Pulmonary artery endothelial cell (primary cell): Measurements from ENCODE around the gene C19orf38. TPM values are rescaled to one million over a fixed set of nuclear protein-coding genes. Genes with fewer than 3 reads are reported as not detected.
A peak's percentile ranks its signal among the peaks of the same experiment; 100 is the strongest.
"Not testable (repeated sequence)": the region's sequence is repeated elsewhere in the genome, so short reads cannot be mapped to it uniquely, and the experiment has no call there.

ENCODE experiments used
- DNase-seq: peaks from one replicate; pipeline ENCODE4 v3.0.0-alpha.2; 2011; ENCODE audit warnings: low read depth, low spot score
- total RNA-seq: library from RNA; depleted of rRNA; stranded (reverse); fragments of >200 nt; gene quantifications from 2 replicates; pipeline ENCODE4 v1.2.3, GENCODE V29; 2014

C19orf38 gene
- total RNA-seq, 1 donor from 2014 or later, result not detected

DNA sequence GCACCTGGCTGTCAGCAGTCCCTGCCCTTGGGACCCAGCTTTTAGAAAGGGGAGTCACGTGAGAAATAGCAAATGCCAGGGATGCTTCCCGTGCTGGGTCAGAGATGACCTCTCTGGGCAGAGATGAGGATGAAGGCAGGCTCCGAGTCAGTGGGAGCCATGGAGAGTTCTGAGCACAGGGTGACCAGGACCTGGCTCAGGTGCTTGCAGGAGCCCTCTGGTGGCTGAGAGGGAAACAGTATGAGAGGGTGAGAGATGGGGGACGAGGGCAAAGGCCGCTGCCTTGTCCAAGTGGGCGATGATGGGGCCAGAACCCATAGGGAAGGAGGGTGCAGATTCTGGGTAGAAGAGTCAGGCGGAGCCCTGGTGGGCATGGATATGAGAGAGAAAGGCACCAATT is 28.0 kb upstream of the C19orf38 start:
- no peak for DNase-seq

DNA sequence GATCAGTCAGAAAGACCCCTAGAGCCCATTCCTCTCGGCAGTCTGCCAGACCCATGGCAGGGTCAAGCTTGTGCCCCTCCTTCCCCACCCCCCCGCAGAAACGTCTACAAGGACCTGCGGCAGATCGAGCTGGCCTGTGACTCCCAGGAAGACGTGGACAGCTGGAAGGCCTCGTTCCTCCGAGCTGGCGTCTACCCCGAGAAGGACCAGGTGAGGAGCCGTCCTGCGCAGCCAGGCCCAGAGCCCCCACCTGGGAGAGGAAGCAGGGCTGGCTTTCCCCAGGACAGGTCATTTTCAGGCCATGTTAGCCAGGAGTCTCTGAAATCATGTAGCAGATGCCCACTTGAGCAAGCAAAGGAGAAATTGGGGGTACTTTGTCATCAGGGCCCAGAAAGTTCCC is 24.5 kb upstream of the C19orf38 start:
- no peak for DNase-seq

DNA sequence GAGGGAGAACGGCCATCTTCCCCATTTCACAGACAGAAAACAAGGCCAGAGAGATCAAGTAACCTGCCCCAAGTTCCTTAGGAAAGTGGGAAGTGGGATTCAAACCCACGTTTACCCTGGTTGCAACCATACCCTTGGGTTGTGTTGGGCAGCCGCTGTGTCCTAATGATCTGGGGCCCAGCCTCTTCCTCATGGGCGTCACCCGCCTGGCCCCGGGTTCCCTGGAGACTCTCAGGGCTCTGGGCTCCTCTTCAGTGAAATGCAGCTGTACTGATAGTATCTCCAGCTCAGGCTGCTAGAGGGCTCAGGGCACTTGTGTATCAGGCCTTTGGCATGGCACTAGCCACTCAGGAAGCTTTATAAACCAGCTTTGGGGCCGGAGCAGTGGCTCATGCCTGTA is 22.0 kb upstream of the C19orf38 start:
- DNase-seq, result no peak

DNA sequence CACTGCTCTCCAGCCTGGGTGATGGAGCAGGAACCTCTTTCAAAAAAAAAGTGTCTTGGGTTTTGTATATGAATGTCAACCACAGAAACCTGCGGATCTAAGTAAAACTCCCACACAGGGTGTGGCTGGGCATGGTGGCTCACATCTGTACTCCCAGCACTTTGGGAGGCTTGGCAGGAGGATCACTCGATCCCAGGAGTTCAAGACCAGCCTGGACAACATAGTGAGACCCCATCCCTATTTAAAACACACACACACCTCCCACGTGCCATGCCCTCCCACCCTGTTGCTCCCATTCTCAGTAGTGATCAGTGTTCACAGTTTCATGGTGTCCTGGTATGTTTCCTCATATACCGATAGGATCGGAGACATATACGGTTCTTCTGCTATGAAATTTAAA is 21.4 kb upstream of the C19orf38 start:
- DNase-seq, result no peak

DNA sequence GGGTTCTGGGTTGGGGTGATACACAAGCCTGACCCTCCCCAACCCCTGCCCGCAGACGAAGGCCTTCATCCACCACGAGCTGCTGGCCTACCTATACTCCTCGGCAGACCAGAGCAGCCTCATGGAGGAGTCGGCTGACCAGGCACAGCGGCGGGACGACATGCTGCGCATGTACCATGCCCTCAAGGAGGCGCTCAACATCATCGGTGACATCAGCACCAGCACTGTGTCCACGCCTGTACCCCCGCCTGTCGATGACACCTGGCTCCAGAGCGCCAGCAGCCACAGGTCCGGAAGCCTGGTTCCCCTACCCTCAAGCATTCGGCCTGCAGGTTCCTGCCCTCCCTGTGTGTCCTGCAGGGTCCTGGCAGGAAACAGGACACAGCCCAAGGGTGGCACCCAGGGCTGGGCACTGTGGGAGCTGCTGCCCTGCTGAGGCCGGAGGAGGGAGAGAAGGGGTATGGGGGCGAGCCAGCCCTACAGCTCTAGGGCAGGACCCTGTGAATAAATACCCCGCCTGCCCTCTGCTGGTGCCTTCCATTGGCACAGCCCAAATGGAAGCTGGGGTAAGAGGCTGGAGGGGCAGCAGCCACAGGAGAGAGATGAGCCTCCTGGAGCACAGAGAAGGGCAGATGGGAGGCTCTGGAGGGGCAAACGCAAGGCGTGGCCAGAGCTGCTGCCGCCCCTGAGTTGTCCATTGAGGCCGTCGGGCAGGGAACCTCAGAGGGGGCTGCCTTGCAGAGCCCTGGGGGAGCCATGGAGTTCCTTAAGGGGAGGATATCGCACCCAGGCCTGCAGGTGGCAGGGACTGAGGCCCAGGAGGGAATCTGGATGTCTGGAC is 19.0 kb upstream of the C19orf38 start:
- DNase-seq, result no peak

DNA sequence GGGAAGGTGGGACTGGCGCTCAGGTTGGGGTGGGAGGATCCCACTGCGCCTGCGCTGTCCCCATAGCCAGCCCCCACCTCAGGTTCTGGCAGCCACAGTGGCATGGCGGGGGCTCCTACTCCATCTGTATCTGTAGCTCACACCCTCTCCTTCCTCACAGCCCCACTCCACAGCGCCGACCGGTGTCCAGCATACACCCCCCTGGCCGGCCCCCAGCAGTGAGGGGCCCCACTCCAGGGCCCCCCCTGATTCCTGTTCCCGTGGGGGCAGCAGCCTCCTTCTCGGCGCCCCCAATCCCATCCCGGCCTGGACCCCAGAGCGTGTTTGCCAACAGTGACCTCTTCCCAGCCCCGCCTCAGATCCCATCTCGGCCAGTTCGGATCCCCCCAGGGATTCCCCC is 18.2 kb upstream of the C19orf38 start:
- no peak for DNase-seq

DNA sequence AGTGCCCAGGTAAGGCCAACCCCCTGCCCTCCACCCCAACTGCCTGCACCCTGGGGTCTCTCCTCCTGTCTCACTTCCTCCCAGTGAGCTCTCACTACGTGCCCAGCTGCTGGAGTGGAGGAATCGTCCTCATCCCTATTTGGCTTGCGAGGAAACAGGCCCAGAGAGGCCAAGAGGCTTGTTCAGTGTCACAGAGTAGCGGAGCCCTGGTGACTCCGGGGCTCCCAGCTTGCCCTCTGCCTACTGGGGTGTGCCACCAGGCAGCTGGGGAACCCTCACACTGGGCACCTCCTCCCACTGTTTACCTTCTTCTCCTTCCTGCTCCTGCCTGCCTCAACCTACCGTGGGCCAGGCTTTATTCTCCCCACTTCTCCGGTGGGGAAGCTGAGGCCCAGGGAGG is 17.8 kb upstream of the C19orf38 start:
- DNase-seq, result no peak

DNA sequence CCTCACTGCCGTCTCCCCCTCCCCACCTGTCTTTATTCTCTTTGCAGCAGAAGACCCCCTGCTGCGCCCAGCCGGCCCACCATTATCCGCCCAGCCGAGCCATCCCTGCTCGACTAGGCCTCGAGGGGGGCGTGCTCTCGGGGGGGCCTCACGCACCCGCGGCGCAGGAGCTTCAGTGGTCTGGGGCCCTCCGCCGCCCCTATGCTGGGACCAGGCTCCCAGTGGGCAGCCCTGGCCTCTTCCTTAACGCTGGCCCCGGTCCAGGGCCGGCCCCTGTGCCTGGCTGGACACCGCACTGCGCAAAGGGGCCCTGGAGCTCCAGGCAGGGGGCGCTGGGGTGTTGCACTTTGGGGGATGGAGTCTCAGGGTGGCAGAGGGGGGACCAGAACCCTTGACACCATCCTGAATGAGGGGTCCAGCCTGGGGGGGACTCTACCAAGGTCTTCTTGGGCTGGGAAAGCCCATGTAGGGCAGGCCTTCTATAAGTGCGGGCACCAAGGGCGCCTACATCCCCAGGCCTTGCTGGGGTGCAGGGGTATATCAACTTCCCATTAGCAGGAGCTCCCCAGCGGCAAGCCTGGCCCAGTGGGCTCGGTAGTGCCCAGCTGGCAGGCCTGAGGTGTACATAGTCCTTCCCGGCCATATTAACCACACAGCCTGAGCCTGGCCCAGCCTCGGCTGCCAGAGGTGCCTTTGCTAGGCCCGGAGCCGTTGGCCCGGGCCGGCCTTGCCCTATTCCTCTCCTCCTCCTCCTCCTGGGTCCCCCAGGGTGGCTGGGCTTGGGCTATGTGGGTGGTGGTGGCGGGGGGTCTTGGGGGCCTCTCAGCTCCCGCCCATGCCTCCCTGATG is 17.1 kb upstream of the C19orf38 start:
- DNase-seq, result no peak

DNA sequence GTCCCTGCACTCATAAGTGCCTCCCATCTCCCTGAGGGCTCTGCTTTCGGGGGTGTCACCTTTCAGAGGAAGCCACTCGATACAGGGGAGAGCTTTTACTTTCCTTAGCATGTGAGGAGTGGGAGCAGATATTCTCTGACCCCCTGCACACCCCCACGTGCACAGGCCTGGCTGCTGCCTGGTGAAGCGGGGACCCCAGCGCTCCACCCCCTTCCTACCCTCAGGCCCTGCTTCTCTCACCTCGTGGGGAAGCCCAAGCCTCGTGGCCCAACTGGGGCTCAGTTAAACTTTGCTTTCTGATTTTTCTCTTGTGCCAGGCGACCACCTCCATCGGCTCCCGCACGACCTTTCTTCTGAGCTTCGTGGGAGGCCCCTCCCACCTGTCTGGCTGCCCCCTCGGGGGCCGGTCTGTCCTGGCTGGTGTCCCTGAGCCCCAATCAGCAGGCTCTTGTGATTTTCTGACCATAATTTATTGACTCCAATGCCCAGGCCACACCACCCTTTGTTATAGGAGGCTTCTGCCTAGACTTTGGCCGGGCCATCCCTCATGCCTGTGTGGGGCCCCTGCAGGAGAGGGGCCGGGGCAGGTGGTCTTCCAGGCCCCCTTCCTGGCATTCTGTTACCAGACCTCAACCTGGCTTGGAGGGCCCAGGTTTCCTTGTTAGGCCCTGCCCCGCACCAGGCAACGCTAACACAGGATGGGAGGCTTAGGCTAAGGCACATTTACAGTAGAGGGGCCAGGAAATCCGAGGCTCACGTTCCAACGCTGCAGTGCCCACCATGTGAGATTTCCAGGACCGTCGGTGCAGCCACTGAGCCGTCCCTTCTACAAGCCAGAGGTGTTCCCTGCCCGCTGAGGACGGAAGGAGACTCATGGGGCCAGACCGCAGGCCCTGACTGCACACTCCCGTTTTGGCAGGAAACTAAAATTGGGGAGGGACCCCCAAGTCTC is 16.0 kb upstream of the C19orf38 start:
- no peak for DNase-seq

DNA sequence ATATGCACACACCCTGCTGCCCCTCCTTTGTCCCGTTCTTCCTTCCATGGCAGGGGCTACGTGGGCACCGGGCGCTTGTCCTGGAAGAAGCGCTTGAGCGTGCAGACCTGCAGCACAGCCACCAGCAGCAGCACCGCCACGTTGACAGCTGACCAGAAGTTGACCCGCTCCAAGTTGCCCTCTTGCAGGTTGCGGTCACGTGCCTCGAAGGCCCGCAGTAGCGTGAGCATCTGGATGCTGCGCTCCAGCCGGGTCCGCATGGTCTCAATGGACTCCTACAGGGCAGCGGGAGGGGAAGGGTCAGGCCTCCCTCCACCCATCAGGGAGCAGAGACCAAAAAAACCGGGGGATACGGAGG is 15.3 kb upstream of the C19orf38 start:
- DNase-seq, result no peak

DNA sequence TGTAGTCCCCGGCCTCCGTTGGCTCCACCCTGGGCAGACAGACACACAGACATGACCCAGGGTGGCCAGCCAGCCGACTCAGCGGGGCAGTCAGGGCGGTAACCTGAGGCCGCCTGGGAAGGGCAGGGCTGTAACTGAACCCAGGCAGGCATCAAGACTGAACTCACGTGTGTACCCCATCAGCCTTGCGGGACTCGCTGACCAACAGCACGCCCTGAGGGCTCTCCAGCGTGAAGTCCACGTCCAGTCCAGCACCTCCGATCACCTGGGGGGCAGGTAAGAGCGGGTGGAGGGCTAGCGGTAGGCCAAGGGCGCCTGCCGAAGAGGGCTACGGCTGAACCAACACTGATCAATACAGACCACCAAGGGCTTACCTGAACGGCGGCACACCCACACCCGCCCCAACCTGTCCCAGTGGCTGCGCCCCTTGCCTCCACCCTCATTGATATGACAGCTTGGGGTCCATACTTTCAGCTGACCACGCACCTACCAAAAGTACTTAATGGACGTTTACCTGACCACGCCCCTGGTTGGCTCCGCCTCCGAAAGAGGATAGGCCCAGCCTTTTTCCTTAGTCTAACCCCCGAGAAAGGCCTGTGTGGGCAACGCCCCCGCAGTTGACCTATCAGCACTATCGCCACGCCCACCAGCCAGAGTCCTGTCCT is 13.0 kb upstream of the C19orf38 start:
- no peak for DNase-seq

DNA sequence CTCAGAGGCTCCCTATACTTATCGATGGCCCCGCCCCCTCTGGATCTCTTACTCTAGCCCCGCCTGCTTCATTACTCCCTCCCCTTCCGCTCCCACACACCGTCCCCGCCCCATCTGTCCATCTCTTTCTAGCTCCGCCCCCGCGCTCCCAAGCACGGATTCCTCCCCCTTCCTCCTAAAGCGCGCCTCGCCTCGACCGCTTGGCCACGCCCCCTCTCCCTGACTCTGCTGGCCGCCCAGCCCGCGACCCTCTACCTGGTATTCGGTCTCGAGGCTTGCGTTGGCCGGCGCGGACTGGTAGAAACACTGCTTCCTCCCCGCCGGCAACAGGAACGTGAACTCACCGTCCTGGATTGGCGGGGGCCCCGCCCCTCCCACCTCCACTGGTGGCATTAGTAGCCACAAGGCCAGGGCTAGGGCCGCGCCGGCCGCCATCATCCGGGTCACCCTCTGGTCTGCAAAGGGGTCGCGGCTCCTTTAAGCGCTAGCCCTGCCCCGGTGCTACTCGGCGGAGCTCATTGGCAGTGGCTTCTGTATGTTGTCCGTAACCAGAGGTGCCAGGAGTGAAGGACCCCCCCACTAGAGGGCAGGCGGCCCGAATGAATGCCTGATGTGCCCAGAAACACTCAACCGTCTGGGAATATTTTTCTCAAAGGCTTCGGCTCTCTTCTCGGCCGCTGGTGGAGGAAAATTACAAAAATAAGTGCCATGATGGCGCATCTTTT is 12.3 kb upstream of the C19orf38 start, which contains the start of gene TMED1:
Gene TMED1 (minus strand): TSS at position 459 of the 725 bp plus-strand sequence. CDS start 21 bp downstream, at position 438.
- DNase-seq, result peak; percentile 99

DNA sequence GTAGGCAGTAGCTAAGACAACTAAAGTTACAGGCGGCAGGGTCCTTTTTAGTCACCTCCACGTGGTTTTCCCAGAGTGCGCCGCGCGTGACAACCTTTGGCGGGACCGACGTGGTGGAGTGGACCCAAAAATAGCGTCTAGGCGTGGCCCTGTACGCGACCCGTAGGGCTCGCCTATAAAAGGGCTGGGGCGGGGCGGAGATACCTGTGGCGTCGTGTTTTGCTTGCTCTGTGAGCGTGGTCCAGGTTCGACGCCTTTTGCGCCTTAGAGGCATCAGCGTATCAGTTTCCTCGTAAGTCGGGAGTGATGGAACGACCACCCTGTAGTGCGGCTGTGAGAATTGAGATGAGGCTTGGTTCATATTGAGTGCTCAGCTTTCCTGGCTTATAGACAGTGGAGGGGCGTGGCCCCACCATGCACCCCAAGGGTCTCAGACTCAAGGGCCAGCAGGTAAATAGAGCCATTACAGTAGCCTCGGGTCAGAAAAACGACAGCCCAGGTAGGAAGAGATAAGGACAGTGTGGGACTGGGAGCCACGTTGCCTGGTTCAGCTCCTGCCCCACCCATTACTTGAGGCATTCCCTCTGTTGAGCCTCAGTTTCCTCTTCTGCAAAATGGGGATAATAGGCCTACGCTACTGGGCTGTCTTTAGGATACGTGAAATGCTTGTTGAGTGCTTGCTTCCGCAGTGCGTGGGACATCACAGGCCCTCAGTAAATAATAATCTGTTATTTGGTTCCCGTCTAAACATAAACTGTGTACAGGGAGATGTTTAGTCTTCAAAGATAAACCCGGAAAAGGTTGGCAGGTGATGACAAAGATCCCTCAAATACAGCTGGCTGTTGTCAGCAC is 11.5 kb upstream of the C19orf38 start:
- DNase-seq, result peak; percentile 29

DNA sequence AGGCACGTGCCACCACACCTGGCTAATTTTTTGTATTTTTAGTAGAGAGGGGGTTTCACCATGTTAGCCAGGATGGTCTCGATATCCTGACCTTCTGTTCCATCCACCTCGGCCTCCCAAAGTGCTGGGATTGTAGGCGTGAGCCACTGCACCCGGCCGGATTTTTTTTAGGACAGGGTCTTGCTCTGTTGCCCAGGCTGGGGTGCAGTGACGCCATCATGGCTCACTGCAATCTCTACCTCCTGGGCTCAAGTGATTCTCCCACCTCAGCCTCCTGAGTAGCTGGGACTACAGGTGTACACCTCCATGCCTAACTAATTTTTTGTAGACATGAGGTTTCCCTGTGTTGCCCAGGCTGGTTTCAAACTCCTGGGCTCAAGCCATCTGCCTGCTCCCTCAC is 10.6 kb upstream of the C19orf38 start:
- DNase-seq, result not testable (repeated sequence)

DNA sequence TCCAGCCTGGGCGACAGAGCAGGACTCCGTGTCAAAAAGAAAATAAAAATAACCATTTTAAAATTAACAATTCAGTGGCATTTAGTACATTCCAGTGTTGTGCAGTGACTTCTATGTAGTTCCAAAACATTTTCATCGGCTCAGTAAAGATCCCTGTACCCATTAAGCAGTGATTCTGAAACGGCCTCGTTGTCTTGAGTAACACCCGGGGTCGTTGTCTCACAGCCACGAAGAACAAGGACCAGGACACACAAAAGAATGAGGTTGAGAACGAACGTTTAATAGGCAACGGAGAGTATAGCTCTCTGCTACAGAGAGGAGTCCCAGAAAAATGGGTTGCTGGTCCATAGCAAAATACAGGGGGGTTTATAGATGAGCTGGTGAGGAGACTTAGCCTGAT is 9.8 kb upstream of the C19orf38 start:
- no peak for DNase-seq

DNA sequence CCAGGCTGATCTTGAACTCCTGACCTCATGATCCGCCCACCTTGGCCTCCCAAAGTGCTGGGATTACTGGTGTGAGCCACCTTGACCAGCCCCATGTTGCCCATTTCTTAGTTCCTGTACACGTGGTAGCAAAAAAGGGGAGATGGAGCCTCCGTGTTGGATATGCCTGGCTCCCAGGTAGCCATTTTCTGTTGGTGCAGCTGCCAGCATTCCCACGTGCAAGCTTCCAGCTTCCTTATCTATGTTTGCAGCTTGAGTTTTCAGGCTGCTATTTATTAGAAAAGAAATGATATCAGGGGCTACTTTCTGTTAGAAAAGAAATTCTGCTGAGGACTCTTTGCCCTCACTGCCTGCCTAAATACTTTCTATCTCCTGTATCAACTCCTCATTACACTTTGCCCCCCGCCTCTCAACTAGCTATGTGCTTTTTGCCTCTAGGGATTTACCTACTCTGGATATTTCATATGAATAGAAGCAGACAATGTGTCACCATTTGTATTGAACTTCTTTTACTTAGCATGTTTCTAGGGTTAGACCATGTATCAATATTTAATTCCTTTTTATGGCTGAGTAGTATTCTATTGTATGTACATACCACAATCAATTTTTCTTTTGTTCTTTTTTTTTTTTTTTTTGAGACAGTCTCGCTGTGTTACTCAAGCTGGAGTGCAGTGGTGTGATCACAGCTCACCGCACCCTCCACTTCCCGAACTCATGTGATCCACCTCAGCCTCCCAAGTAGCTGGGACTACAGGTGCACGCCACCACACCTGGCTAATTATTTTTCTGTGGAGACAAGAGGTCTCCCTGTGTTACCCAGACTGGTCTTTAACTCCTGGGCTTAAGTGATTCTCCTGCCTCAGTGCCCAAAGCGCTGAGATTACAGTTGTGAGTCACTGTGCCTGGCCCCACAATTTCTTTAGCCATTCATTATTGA is 8.8 kb upstream of the C19orf38 start:
- DNase-seq, result no peak

DNA sequence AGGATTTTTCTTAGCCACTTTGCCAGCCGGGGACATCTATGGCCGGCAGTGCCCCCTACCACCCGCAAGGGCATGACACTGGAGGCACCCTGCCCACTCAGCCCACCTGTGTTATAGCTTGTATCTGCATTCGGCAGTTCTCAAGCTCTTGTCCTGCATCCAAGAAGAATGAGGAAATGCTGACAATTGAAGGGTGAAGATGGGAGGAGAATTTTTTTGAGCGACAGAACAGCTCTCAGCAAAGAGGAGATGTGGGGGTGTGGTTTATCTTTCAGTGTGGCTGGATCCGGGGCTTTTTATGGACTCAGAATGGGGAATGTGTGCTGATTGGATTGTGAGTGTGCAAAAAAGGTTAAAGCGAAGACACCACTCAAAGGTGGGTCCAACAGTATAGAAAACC is 5.4 kb upstream of the C19orf38 start:
- no peak for DNase-seq
